ENCODE measurements around the gene TUBB8B. TPM values are rescaled to one million over a fixed set of nuclear protein-coding genes. Genes with fewer than 3 reads are reported as not detected.
"Not testable (repeated sequence)": the region's sequence is repeated elsewhere in the genome, so short reads cannot be mapped to it uniquely, and the experiment has no call there.

The TUBB8B gene
- total RNA-seq, 1 donor from 2014 or later: not detected

DNA sequence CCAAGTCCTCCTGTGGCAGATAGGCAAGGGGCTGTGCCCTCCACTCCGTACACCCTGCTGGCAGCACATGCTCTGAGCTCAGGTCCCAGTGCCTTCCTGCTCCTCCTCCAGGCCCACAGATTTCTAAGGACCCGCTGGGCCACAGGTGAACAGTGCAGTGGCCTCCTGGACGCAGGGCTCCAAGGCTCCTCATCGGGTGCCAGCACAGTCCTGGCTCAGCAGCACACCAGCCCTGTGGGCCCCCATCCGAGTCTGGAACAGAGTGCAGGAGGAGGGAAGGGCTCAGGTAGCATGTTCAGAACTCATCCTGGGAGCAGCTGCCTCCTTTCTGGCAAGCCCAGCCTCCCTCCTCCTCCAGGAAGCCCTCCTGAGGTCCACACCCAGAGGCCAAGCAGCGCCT, 30.8 kb upstream of the TUBB8B start:
- H3K9me3 Mint-ChIP-seq (ENCODE audit: unreplicated experiment): peaks cover 11% of the 10 kb centered on the region

DNA sequence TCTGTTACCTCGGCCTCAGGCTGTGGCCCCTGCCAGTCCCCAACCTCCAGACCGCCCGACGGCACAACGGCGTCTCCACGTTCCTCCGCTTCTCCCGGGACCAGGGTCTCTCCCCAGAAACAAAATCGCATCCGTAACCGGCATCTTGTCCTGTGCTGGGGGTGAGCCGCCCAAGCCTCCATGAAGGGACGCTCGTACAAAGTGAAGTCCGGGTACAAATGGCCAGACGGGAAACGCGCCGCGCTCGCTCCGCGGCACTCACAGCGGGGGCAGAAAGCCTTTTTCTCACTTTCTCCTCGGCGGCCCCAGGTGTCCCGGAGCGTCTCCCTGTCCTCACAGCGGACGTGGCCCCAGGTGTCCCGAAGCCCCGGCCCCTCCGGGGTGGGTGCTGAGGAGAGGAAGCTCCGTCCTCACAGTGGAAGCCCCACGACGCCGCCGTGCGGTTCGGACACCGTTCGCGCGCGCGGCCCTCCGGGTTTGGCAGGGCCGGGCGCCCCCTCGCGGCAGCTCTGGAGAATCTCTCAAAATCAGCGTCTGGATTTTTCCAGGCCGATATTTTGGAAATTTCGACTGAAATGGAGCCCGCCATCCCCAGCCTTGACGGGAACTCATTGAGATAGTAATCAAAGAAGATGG, 26.2 kb upstream of the TUBB8B start:
- not testable (repeated sequence) for H3K27me3 ChIP-seq (ENCODE audit: insufficient read depth, low read length); H3K4me1 Mint-ChIP-seq (ENCODE audit: low read depth, unreplicated experiment); H2AFZ ChIP-seq (ENCODE audit: low read depth, low read length); FAIRE-seq; H3K9ac ChIP-seq (ENCODE audit: low read length); H3K79me2 ChIP-seq (ENCODE audit: insufficient read depth, low read length); H3K4me2 ChIP-seq (ENCODE audit: low read length); H3K9me3 ChIP-seq (ENCODE audit: insufficient read depth, low read depth, low read length); H3K27ac Mint-ChIP-seq (ENCODE audit: unreplicated experiment); H3K36me3 ChIP-seq (ENCODE audit: insufficient read depth, low read length); H4K20me1 ChIP-seq (ENCODE audit: insufficient read depth, low read length); H3K27ac ChIP-seq (ENCODE audit: low read depth, low read length); DNase-seq (ENCODE audit: low read depth); H3K27me3 Mint-ChIP-seq (ENCODE audit: low read depth, unreplicated experiment); H3K9me3 Mint-ChIP-seq (ENCODE audit: unreplicated experiment); H3K4me3 ChIP-seq (ENCODE audit: insufficient read depth, low read depth, low read length); H3K4me1 ChIP-seq (ENCODE audit: insufficient read depth, low read length); H3K36me3 Mint-ChIP-seq (ENCODE audit: low read depth, unreplicated experiment); H3K4me3 Mint-ChIP-seq (ENCODE audit: unreplicated experiment)

More for the DNA sequence above, 30.8 kb upstream of the TUBB8B start:
- FAIRE-seq; H3K4me1 ChIP-seq (ENCODE audit: insufficient read depth, low read length); H4K20me1 ChIP-seq (ENCODE audit: insufficient read depth, low read length); H3K4me1 Mint-ChIP-seq (ENCODE audit: low read depth, unreplicated experiment); H3K27me3 Mint-ChIP-seq (ENCODE audit: low read depth, unreplicated experiment); H3K36me3 Mint-ChIP-seq (ENCODE audit: low read depth, unreplicated experiment); H3K4me2 ChIP-seq (ENCODE audit: low read length); H3K4me3 Mint-ChIP-seq (ENCODE audit: unreplicated experiment); H3K36me3 ChIP-seq (ENCODE audit: insufficient read depth, low read length); H3K27me3 ChIP-seq (ENCODE audit: insufficient read depth, low read length); H3K27ac ChIP-seq (ENCODE audit: low read depth, low read length); DNase-seq (ENCODE audit: low read depth); H3K9me3 ChIP-seq (ENCODE audit: insufficient read depth, low read depth, low read length); H2AFZ ChIP-seq (ENCODE audit: low read depth, low read length); H3K27ac Mint-ChIP-seq (ENCODE audit: unreplicated experiment); H3K9ac ChIP-seq (ENCODE audit: low read length); H3K79me2 ChIP-seq (ENCODE audit: insufficient read depth, low read length); H3K4me3 ChIP-seq (ENCODE audit: insufficient read depth, low read depth, low read length): not testable (repeated sequence)

DNA sequence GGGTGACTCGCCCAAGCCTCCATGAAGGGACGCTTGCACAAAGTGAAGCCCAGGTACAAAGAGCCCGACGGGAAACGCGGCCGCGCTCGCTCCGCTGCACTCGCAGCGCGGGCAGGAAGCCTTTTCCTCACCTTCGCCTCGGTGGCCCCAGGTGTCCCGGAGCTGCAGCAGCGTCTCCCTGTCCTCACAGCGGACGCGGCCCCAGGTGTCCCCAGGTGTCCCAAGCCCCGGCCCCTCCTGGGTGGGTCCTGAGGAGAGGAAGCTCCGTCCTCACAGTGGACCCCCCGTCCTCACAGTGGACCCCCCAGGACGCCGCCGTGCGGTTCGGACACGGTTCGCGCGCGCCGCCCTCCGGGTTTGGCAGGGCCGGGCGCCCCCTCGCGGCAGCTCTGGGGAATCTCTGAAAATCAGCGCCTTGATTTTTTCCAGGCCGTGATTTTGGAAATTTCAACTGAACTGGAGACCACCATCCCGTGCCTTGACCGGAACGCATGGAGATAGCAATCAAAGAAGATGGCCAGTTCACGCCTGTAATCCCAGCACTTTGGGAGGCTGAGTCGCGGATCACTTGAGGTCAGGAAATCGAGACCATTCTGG, 23.9 kb upstream of the TUBB8B start:
- not testable (repeated sequence) for H3K79me2 ChIP-seq (ENCODE audit: insufficient read depth, low read length); FAIRE-seq; H3K27me3 Mint-ChIP-seq (ENCODE audit: low read depth, unreplicated experiment); H3K9me3 ChIP-seq (ENCODE audit: insufficient read depth, low read depth, low read length); H3K4me3 ChIP-seq (ENCODE audit: insufficient read depth, low read depth, low read length); H3K27ac Mint-ChIP-seq (ENCODE audit: unreplicated experiment); H3K27me3 ChIP-seq (ENCODE audit: insufficient read depth, low read length); H4K20me1 ChIP-seq (ENCODE audit: insufficient read depth, low read length); H3K9ac ChIP-seq (ENCODE audit: low read length); H3K9me3 Mint-ChIP-seq (ENCODE audit: unreplicated experiment); H3K4me1 ChIP-seq (ENCODE audit: insufficient read depth, low read length); H3K4me2 ChIP-seq (ENCODE audit: low read length); H3K4me1 Mint-ChIP-seq (ENCODE audit: low read depth, unreplicated experiment); DNase-seq (ENCODE audit: low read depth); H3K36me3 Mint-ChIP-seq (ENCODE audit: low read depth, unreplicated experiment); H3K36me3 ChIP-seq (ENCODE audit: insufficient read depth, low read length); H3K27ac ChIP-seq (ENCODE audit: low read depth, low read length); H3K4me3 Mint-ChIP-seq (ENCODE audit: unreplicated experiment); H2AFZ ChIP-seq (ENCODE audit: low read depth, low read length)

DNA sequence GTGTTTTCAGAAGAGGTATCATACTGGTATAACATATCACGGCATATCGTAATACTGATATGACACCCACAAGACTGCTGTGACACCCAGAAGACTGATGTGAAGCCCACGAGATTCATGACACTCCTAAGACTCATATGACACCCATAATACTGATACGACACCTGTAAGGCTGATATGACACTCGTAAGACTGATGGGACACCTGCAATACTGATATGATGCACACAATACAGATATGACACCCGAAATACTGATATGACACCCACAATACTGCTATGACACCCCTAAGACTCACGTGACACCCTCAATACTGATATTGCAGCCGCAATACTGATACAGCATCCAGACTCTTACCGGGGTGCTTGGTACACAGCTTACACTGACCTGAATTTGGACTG, 18.3 kb upstream of the TUBB8B start:
- not testable (repeated sequence) for H3K27ac Mint-ChIP-seq (ENCODE audit: unreplicated experiment); H3K9ac ChIP-seq (ENCODE audit: low read length); H3K36me3 ChIP-seq (ENCODE audit: insufficient read depth, low read length); H3K79me2 ChIP-seq (ENCODE audit: insufficient read depth, low read length); H3K4me3 ChIP-seq (ENCODE audit: insufficient read depth, low read depth, low read length); FAIRE-seq; H3K4me1 Mint-ChIP-seq (ENCODE audit: low read depth, unreplicated experiment); H3K4me1 ChIP-seq (ENCODE audit: insufficient read depth, low read length); H3K36me3 Mint-ChIP-seq (ENCODE audit: low read depth, unreplicated experiment); H3K27me3 Mint-ChIP-seq (ENCODE audit: low read depth, unreplicated experiment); H4K20me1 ChIP-seq (ENCODE audit: insufficient read depth, low read length); H2AFZ ChIP-seq (ENCODE audit: low read depth, low read length); H3K9me3 Mint-ChIP-seq (ENCODE audit: unreplicated experiment); H3K4me3 Mint-ChIP-seq (ENCODE audit: unreplicated experiment); H3K4me2 ChIP-seq (ENCODE audit: low read length); H3K27me3 ChIP-seq (ENCODE audit: insufficient read depth, low read length); H3K27ac ChIP-seq (ENCODE audit: low read depth, low read length); DNase-seq (ENCODE audit: low read depth); H3K9me3 ChIP-seq (ENCODE audit: insufficient read depth, low read depth, low read length)

DNA sequence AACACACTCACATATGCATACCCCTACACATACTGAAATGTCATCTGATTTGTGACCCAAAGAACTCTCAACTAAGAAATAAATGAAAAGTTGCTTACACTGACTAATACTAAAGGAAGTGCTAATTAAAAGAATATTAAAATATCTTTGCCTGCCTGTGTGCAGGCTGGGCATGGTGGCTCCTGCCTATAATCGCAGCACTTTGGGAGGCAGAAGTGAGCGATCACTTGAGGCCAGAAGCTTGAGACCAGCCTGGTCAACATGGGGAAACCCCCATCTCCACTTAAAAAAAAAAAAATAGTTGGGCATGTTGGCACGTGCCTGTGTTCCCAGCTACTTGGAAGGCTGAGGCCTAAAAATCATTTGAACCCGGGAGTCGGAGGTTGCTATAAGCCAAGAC, 14.9 kb upstream of the TUBB8B start:
- H3K79me2 ChIP-seq (ENCODE audit: insufficient read depth, low read length); H3K27me3 Mint-ChIP-seq (ENCODE audit: low read depth, unreplicated experiment); H3K4me3 Mint-ChIP-seq (ENCODE audit: unreplicated experiment); FAIRE-seq; H3K4me3 ChIP-seq (ENCODE audit: insufficient read depth, low read depth, low read length); H3K27me3 ChIP-seq (ENCODE audit: insufficient read depth, low read length); H3K4me1 Mint-ChIP-seq (ENCODE audit: low read depth, unreplicated experiment); H3K36me3 ChIP-seq (ENCODE audit: insufficient read depth, low read length); H2AFZ ChIP-seq (ENCODE audit: low read depth, low read length); H3K4me1 ChIP-seq (ENCODE audit: insufficient read depth, low read length); H3K9me3 ChIP-seq (ENCODE audit: insufficient read depth, low read depth, low read length); H3K9ac ChIP-seq (ENCODE audit: low read length); H3K27ac Mint-ChIP-seq (ENCODE audit: unreplicated experiment); H3K36me3 Mint-ChIP-seq (ENCODE audit: low read depth, unreplicated experiment); H3K9me3 Mint-ChIP-seq (ENCODE audit: unreplicated experiment); H3K4me2 ChIP-seq (ENCODE audit: low read length); DNase-seq (ENCODE audit: low read depth); H4K20me1 ChIP-seq (ENCODE audit: insufficient read depth, low read length); H3K27ac ChIP-seq (ENCODE audit: low read depth, low read length): not testable (repeated sequence)

DNA sequence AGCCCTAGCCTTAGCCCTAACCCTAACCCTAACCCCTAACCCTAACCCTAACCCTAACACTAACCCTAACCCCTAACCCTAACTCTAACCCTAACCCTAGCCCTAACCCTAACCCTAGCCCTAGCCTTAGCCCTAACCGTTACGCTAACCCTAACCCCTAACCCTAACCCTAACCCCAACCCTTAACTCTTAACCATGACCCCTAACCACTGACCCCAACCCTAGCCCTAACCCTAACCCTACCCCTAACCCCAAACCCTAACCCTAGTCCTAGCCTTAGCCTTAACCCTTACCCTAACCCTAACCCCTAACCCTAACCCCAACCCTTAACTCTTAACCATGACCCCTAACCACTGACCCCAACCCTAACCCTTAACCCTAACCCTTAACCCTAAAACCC, 14.2 kb upstream of the TUBB8B start:
- DNase-seq (ENCODE audit: low read depth); H3K9me3 ChIP-seq (ENCODE audit: insufficient read depth, low read depth, low read length); H3K4me2 ChIP-seq (ENCODE audit: low read length); H3K36me3 ChIP-seq (ENCODE audit: insufficient read depth, low read length); H3K27me3 ChIP-seq (ENCODE audit: insufficient read depth, low read length); H3K9ac ChIP-seq (ENCODE audit: low read length); H4K20me1 ChIP-seq (ENCODE audit: insufficient read depth, low read length); H3K27me3 Mint-ChIP-seq (ENCODE audit: low read depth, unreplicated experiment); H3K27ac Mint-ChIP-seq (ENCODE audit: unreplicated experiment); H3K79me2 ChIP-seq (ENCODE audit: insufficient read depth, low read length); FAIRE-seq; H3K4me1 ChIP-seq (ENCODE audit: insufficient read depth, low read length); H3K9me3 Mint-ChIP-seq (ENCODE audit: unreplicated experiment); H3K27ac ChIP-seq (ENCODE audit: low read depth, low read length); H3K4me1 Mint-ChIP-seq (ENCODE audit: low read depth, unreplicated experiment); H3K4me3 Mint-ChIP-seq (ENCODE audit: unreplicated experiment); H3K36me3 Mint-ChIP-seq (ENCODE audit: low read depth, unreplicated experiment); H2AFZ ChIP-seq (ENCODE audit: low read depth, low read length); H3K4me3 ChIP-seq (ENCODE audit: insufficient read depth, low read depth, low read length): not testable (repeated sequence)

Data from astrocyte (in vitro differentiated cells and primary cell).